GM19438 (cell line): ENCODE data around the gene OR4F15.

ENCODE experiments used
- ATAC-seq: cut with Tn5 transposase; IDR thresholded peaks from one replicate; pipeline ENCODE4 v1.9.1; 2021; ENCODE audit warnings: low read depth; ENCODE audit not compliant: unreplicated experiment

Gene OR4F15

DNA sequence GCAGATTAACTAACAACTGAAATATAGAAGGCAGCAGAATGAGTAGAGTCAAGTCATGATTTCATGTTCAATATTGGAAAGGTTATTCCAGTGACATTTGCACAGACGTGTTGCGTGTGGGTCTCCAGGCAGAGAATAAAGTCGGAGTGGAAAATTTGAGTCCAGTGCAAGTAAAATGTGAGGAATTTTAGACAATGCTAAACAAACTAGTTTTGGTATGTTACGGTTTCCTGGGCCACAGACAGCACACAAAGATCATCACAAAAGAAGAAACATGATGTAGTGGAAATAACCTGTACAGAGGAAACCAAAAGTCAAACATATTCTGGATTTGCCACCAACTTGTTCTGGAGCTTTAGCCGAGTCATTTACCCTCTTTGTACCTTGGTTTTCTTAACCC, 8.3 kb upstream of the OR4F15 start:
- no peak for ATAC-seq

- ATAC-seq, result no peak
These were observed 7.6 kb upstream of the OR4F15 start for GRCh38 chr15:101804375-101804774.

- no peak for ATAC-seq
These were observed 7.1 kb upstream of the OR4F15 start for GRCh38 chr15:101804941-101805340.

GRCh38 chr15:101805605-101806345, 6.2 kb upstream of the OR4F15 start:
- no peak for ATAC-seq

DNA sequence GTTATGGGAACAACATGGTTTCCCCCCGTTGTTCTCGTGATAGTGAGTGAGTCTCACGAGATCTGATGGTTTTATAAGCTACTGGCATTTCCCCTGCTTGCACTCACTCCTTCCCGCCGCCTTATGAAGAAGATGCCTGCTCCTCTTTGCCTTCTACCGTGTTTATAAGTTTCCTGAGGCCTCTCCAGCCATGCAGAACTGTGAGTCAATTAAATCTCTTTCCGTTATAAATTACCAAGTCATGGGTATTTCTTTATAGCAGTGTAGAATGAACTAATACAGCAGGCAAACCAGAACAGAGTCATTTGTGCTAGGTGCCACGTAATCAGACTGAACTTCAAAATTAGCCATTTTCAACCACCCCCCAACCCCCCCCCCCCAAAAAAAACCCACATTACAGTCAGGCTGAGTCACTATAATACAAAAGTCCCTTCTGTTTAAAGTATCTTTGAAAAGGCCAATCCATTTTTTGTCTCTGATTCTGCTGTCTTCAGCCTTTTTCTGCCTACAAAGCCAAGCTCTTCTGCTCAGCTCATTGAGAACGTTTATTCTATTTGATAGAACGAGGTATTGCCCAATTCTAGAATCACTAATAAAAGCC, 4.6 kb upstream of the OR4F15 start:
- ATAC-seq, result no peak

GRCh38 chr15:101808201-101808600, 3.8 kb upstream of the OR4F15 start:
- no peak for ATAC-seq

DNA sequence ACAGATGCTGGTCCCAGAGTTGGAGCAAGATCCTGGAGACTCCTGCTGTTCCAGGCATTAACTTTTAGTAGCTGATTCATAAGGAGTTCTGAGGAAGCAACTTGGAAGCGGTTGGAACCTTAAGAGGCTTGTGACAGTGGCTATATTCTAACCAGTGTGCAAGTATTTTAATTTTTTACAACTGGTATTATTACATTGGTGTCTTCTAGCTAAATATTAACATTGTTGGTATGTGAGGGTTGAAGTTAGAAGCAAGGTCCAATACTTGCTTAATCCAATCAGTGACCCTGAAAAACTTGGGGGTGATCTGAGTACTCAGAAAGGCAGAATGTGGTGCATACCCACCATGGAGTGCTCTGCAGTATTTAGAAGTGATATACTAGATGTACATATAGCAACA, 1.5 kb upstream of the OR4F15 start:
- no peak for ATAC-seq

GRCh38 chr15:101810876-101811275, 1.1 kb upstream of the OR4F15 start:
- no peak for ATAC-seq

DNA sequence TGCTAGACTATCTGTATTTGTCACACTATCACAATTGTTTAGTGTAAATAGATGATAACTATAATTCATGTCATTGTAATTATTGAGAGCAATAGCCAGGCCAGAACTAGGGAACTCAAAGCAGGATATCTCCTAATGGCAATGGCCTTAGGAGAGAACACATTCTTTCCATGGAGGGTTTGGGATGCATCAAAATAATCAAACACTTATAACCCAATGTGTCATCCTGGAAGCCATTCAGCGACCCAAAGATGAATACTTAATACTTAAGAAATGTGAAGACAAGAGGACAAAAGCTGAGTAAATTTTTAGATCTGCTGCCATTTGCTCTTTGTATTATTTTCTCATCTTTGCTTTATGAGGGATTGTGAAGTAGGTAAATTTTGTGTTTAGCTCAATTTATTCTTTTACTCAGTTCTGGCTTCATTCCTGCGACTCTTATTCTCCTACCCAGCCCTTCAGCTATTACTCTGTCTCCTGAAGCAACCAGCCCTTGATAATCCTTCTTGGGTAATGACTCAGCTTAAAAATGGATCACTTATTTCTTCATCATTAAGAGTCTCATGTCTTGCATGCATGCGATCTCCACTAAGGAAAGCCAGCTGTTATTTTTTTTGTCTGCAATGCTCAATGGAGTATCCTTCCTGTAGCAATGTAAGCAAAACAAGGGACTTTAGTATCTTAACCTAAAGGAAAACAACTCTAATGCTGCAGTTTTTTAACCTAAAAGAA, 2.0 kb downstream of the OR4F15 start:
- ATAC-seq, result no peak

DNA sequence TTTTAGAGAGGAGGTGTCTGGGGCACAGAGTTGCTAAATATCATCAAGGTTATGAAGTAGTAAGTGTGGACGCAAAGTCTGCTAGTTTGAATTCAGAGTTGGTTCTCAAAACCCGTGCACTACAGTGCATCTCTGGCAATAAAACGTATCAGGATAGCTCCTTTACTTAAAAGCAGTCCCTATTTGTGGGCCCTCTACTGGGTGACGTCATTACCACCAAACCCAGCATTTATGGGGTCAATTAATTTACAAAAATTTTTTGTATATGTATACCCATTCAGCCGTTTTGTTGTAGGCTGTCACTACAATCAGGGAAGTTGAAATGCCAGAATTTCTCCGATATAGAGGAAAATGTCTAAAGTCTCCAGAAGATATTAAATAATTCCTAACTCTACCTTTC, 8.8 kb downstream of the OR4F15 start:
- ATAC-seq, result no peak

DNA sequence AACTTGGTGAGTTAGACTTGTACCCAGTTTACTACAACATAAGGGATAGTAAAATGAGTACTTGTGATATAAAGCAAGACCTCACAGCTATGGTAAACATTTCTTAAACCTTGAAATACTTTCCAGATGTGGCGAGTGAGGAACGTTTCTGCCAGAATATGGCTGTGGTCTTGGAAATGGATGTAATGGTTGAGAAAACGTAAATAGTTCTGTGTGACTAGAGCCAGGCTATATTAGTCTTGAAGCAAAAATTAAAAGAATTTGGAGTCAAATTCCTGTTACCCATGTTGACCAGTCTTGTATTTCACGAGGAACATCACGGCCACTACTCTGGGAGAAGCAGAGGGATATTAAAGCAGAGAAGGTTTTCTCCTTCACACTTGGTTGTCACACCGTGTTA, 15.3 kb downstream of the OR4F15 start:
- no peak for ATAC-seq

- ATAC-seq, result no peak
These were observed 16.8 kb downstream of the OR4F15 start for GRCh38 chr15:101828774-101829173.

GRCh38 chr15:101841656-101842055, 29.7 kb downstream of the OR4F15 start:
- no peak for ATAC-seq

DNA sequence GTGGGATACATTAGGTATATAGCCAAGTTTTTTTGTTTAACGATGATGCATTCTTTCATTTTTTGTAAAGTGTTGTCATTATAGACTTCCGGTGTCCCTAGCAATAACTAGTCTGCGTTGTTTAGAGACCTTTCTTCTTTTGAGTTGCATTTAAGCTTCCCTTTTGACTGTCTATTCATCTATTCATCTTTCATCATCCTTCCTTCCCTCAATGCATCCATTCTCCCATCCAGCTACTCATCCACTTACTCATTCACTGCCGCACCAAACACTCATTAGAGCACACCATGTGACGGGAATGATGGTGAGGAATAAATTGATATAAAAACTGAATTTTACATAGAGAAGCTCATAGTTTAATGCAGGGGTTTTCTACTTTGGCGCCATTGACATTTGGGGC, 32.9 kb downstream of the OR4F15 start:
- ATAC-seq, result no peak

GRCh38 chr15:101852356-101852755, 40.4 kb downstream of the OR4F15 start:
- no peak for ATAC-seq
